HepG2 (cell line): ENCODE results near the gene EIF5. TPM values are rescaled to one million over a fixed set of nuclear protein-coding genes. Genes with fewer than 3 reads are reported as not detected.

ENCODE experiments used
- ASH2L ChIP-seq: fragments of 300-600, 200-600 bp; sonication (generic); IDR thresholded peaks from 2 replicates; pipeline ENCODE4 v1.7.0; 2017; ENCODE audit warnings: low read depth, mild to moderate bottlenecking, moderate library complexity, mixed read lengths, low read length; ENCODE audit not compliant: insufficient read length
- CEBPB ChIP-seq: IDR thresholded peaks from 2 replicates; pipeline ENCODE4 v1.6.1; 2011; ENCODE audit warnings: low read depth, low read length, improper control_type of control experiment, borderline replicate concordance
- CENPX ChIP-seq: sonication (generic); formaldehyde crosslinking; IDR thresholded peaks from 2 replicates; pipeline ENCODE4 v1.9.0; 2021; ENCODE audit warnings: mild to moderate bottlenecking, missing genetic modification reagents, moderate library complexity
- DMAP1 ChIP-seq: IDR thresholded peaks from 2 replicates; pipeline ENCODE4 v1.6.1; 2016
- DNMT3B ChIP-seq: conservative IDR thresholded peaks from 2 replicates; pipeline ENCODE4 v1.6.1; 2016; ENCODE audit warnings: missing biosample characterization, control low read depth
- EED ChIP-seq: sonication (generic); formaldehyde crosslinking; IDR thresholded peaks from 2 replicates; pipeline ENCODE4 v1.5.0; 2020; ENCODE audit warnings: mild to moderate bottlenecking, missing genetic modification reagents
- EHMT2 ChIP-seq: fragments of 200-600 bp; sonication (generic); IDR thresholded peaks from 2 replicates; pipeline ENCODE4 v1.7.0; 2017; ENCODE audit warnings: antibody characterized with exemption, low read depth, low read length, borderline replicate concordance
- RELA ChIP-seq: sonication (generic); formaldehyde crosslinking; IDR thresholded peaks from 2 replicates; pipeline ENCODE4 v1.4.0; 2020; ENCODE audit warnings: missing genetic modification reagents
- ZFP1 ChIP-seq: IDR thresholded peaks from 2 replicates; pipeline ENCODE4 v1.6.1; 2016
- ZFP91 ChIP-seq: sonication (generic); formaldehyde crosslinking; IDR thresholded peaks from 2 replicates; pipeline ENCODE4 v1.9.0; 2022; ENCODE audit warnings: missing genetic modification reagents, mild to moderate bottlenecking, borderline replicate concordance
- ZNF142 ChIP-seq: sonication (generic); formaldehyde crosslinking; IDR thresholded peaks from 2 replicates; pipeline ENCODE4 v1.4.0; 2020; ENCODE audit warnings: missing genetic modification reagents
- ZNF367 ChIP-seq: sonication (generic); formaldehyde crosslinking; IDR thresholded peaks from 2 replicates; pipeline ENCODE4 v1.4.0; 2020; ENCODE audit warnings: missing genetic modification reagents, borderline replicate concordance
- ZNF609 ChIP-seq: sonication (generic); formaldehyde crosslinking; IDR thresholded peaks from 2 replicates; pipeline ENCODE4 v1.4.0; 2020; ENCODE audit warnings: mild to moderate bottlenecking, missing genetic modification reagents, borderline replicate concordance
- ZNF75D ChIP-seq: sonication (generic); formaldehyde crosslinking; IDR thresholded peaks from 2 replicates; pipeline ENCODE4 v1.8.1; 2023; ENCODE audit warnings: missing genetic modification reagents, mild to moderate bottlenecking, borderline replicate concordance
- polyA plus RNA-seq, 8 experiments: library from polyadenylated mRNA; depleted of rRNA in 3 of 8; stranded (reverse) in 7 of 8; unstranded in 1 of 8; fragments of >200 nt; fragmentation: Illumina TruSeq in 4 of 8; extraction: Trizol in 4 of 8; gene quantifications; 2 replicates each; pipeline versions ENCODE4 v1.2.1 to v1.2.3, GENCODE V29; 2011 to 2016; ENCODE audit warnings: low read depth in 4 of 8, missing spikeins in 1 of 8, mixed read lengths in 1 of 8; ENCODE audit not compliant: insufficient read depth in 1 of 8
- total RNA-seq, 5 experiments: library from RNA; depleted of rRNA; stranded (reverse); fragments of >200 nt; fragmentation: Illumina TruSeq; extraction: Trizol; gene quantifications; 2 replicates each; pipeline ENCODE4 v1.2.3, GENCODE V29; 2016; ENCODE audit warnings: low read depth in 1 of 5

The EIF5 gene
- total and polyA plus RNA-seq, 2 of the 13 experiments (the other 11 are each of a cell fraction or from before 2014, with no cell fraction given), result 189 to 281 TPM

GRCh38 chr14:103334644-103335622 is 896 bp downstream of the EIF5 start (continued):
- TF ChIP-seq ZFP91 (CRISPR knock-in tag) (no peak), ASH2L (no peak), EED (CRISPR knock-in tag) (no peak), DNMT3B (CRISPR knock-in tag) (no peak), EHMT2 (no peak), ZNF367 (CRISPR knock-in tag) (no peak), ZNF609 (CRISPR knock-in tag) (0 out of 2 replicates have a peak, but pooled peaks have one; percentile 19), DMAP1 (CRISPR knock-in tag) (no peak), ZNF75D (no peak), ZFP1 (CRISPR knock-in tag) (no peak), ZNF142 (CRISPR knock-in tag) (no peak), CEBPB (peak; percentile 61; the same call in 1 of the 2 replicates), RELA (CRISPR knock-in tag) (no peak), CENPX (CRISPR knock-in tag) (no peak)
